Pancreas (tissue), 10 donors: ENCODE measurements around the gene ZNF878. TPM values are rescaled to one million over a fixed set of nuclear protein-coding genes. Genes with fewer than 3 reads are reported as not detected.

ENCODE experiments used
- ATAC-seq, 4 donors: fragments of 200-7000 bp; cut with Tn5 transposase; one replicate each; pipeline versions ENCODE4 v1.8.0 to v1.9.1; 2020; ENCODE audit warnings: mild to moderate bottlenecking in 4 of 4, moderate library complexity in 4 of 4
- DNase-seq, 6 donors: peaks; one replicate each; pipeline ENCODE4 v3.0.0-alpha.2; 2020
- FAIRE-seq: peaks from 2 replicates; lab custom pipeline; 2012; peaks lifted over from hg19 to GRCh38; lab: Jason Lieb, UNC
- H3K27ac ChIP-seq, 4 donors: fragments of 200-600 bp; sonication (generic); 1 replicate in 3 of 4; 2 replicates in 1 of 4; pipeline versions ENCODE4 v1.5.0 to v1.8.0; 2020
- H3K27me3 ChIP-seq, 4 donors: fragments of 200-600 bp; one replicate each; pipeline ENCODE4 v1.8.0; 2021
- H3K36me3 ChIP-seq, 3 donors: fragments of 200-600 bp; sonication (generic) in 1 of 3; one replicate each; pipeline versions ENCODE4 v1.5.0 to v1.8.0; 2020 to 2021
- H3K4me1 ChIP-seq, 3 donors: fragments of 200-600 bp; one replicate each; pipeline ENCODE4 v1.8.0; 2021
- H3K4me3 ChIP-seq, 4 donors: fragments of 200-600 bp; sonication (generic) in 2 of 4; one replicate each; pipeline versions ENCODE4 v1.5.0 to v1.8.0; 2020 to 2021
- H3K9me3 ChIP-seq, 4 donors: fragments of 200-600 bp; one replicate each; pipeline ENCODE4 v1.8.0; 2021
- CTCF ChIP-seq, 4 donors: fragments of 200-600 bp; sonication (generic) in 3 of 4; IDR thresholded peaks; one replicate each; pipeline versions ENCODE4 v1.5.0 to v1.8.0; 2021; ENCODE audit warnings: antibody characterized with exemption in 4 of 4
- WGBS, 2 donors: extraction: QIAGEN DNeasy Blood & Tissue Kit; methylation state at CpG; one replicate each; pipeline ENCODE4 v1.1.7; 2013; 5-methylcytosine and 5-hydroxymethylcytosine counted together
- intact Hi-C, 3 donors: fragments of 100-400 bp; cut with DNase I; formaldehyde crosslinking; loops; one replicate each; pipeline versions ENCODE4 v1.11.1 to v1.14.2; 2022
- polyA plus RNA-seq, 2 donors: library from polyadenylated mRNA; stranded (reverse); fragments of 200-250 nt; gene quantifications; one replicate each; pipeline ENCODE4 v1.2.3, GENCODE V29; 2013
- total RNA-seq, 6 donors: library from RNA; stranded (reverse); fragmentation: NEBNext Ultra II Directional in 4 of 6; extraction: Animal tissue kit (Norgen Biotek cat#: 25700) in 4 of 6; gene quantifications; one replicate each; pipeline versions ENCODE4 v1.2.1 to v1.2.4, GENCODE V29; 2021 to 2023
- donor health status: healthy with polysubstance abuse.
- donor health status: DM: no; HTN: no; CAD: no; lungs with moderate emphysema.
- donor health status: DM: no; HTN: no; CAD: no.
- donor health status: control.
- donor health status: control.
- donor health status: Bipolar disorder and iron deficiency.
- donor health status: DM: yes; HTN: yes; CAD: no.
- donor health status: DM: no; HTN: no; CAD: no.
- donor health status: DM: no; HTN: no; CAD: no.
- donor health status: DM: yes; HTN: yes; CAD: no.

The ZNF878 gene
- total and polyA plus RNA-seq, 8 donors, result 0.19 to 0.87 (median 0.31) TPM

- no peak overlapping the region for H3K4me3 ChIP-seq
- 83% methylated on average over 9 of the region's 9 CpGs for WGBS, 2 donors
- ATAC-seq (no peak), FAIRE-seq (no peak), DNase-seq (no peak)
- no peaks in the 10 kb centered on the region for H3K4me1 ChIP-seq
- intact Hi-C loops, result no loop called here
- H3K27me3 ChIP-seq, result no peaks in the 10 kb centered on the region
- no peak for TF ChIP-seq CTCF (IDR thresholded peaks at IDR 0.05)
- no peaks in the 10 kb centered on the region for H3K36me3 ChIP-seq
- no peaks in the 10 kb centered on the region for H3K9me3 ChIP-seq
- no peak overlapping the region for H3K27ac ChIP-seq
Observed at GRCh38 chr19:12000152-12000981, 52.4 kb downstream of the ZNF878 start.

- WGBS, 2 donors, result 92 to 94% methylated on average over 1 of the region's 1 CpG
- FAIRE-seq (no peak), ATAC-seq (no peak)
Observed at GRCh38 chr19:11995174-11995573, 57.6 kb downstream of the ZNF878 start.

More at GRCh38 chr19:11995174-11995573, 57.6 kb downstream of the ZNF878 start:
- Histone ChIP-seq H3K9me3 (no peaks in the 10 kb centered on the region), H3K4me3 (no peak overlapping the region), H3K4me1 (no peaks in the 10 kb centered on the region), H3K27me3 (no peaks in the 10 kb centered on the region), H3K27ac (no peak overlapping the region), H3K36me3 (no peaks in the 10 kb centered on the region)
- no peak for TF ChIP-seq CTCF (IDR thresholded peaks at IDR 0.05)
- intact Hi-C loops, result loop anchor here in 1 of 3 donors (10.0 kb wide), 2 partner anchors 120 to 200 kb away; partner anchors contain the start of gene ZNF491
- DNase-seq, result no peak

Other genes with a start within 250 kb of the ZNF878 start
- 1 to 10 TPM; 4.1 to 8.7 (median 6.7) TPM for gene ZNF440, start 238.7 kb downstream of the ZNF878 start, total RNA-seq
- gene ZNF440, start 238.7 kb downstream of the ZNF878 start, polyA plus RNA-seq, result 1 to 10 TPM; 5.1 to 6.3 TPM
- 1 to 10 TPM; 2.2 to 8.0 (median 2.8) TPM for gene ZNF439, start 204.2 kb downstream of the ZNF878 start, total RNA-seq
- 1 to 10 TPM; 7.4 to 7.5 TPM for gene ZNF439, start 204.2 kb downstream of the ZNF878 start, polyA plus RNA-seq
- gene ZNF69, start 165.2 kb downstream of the ZNF878 start, total RNA-seq, result 10 to 100 TPM in 1 of 6 donors, 1 to 10 TPM in 5; 4.4 to 13.6 (median 6.4) TPM
- 10 to 100 TPM; 10.1 to 13.8 TPM for gene ZNF69, start 165.2 kb downstream of the ZNF878 start, polyA plus RNA-seq
- gene ZNF700, start 127.9 kb downstream of the ZNF878 start, total RNA-seq, result 10 to 100 TPM in 1 of 6 donors, 1 to 10 TPM in 5; 6.5 to 10.9 (median 7.7) TPM
- 10 to 100 TPM; 14.9 to 22.7 TPM for gene ZNF700, start 127.9 kb downstream of the ZNF878 start, polyA plus RNA-seq
- gene ZNF763, start 87.9 kb downstream of the ZNF878 start, total RNA-seq, result 1 to 10 TPM; 1.5 to 4.5 (median 2.4) TPM
- 1 to 10 TPM; 3.6 to 5.9 TPM for gene ZNF763, start 87.9 kb downstream of the ZNF878 start, polyA plus RNA-seq
- gene ZNF433, start 17.3 kb downstream of the ZNF878 start, total RNA-seq, result 1 to 10 TPM; 3.7 to 6.5 (median 4.4) TPM
- 1 to 10 TPM; 7.1 to 9.9 TPM for gene ZNF433, start 17.3 kb downstream of the ZNF878 start, polyA plus RNA-seq
- 10 to 100 TPM in 1 of 6 donors, 1 to 10 TPM in 5; 4.4 to 12.4 (median 5.7) TPM for gene ZNF844, start 11.8 kb upstream of the ZNF878 start, total RNA-seq
- 1 to 10 TPM; 2.1 to 3.0 TPM for gene ZNF844, start 11.8 kb upstream of the ZNF878 start, polyA plus RNA-seq
- 1 to 10 TPM in 3 of 6 donors, under 1 TPM in 3; 0.63 to 3.3 (median 1.4) TPM for gene ZNF20, start 87.4 kb upstream of the ZNF878 start, total RNA-seq
- gene ZNF20, start 87.4 kb upstream of the ZNF878 start, polyA plus RNA-seq, result 1 to 10 TPM; 2.2 to 2.8 TPM
- gene ZNF625, start 103.8 kb upstream of the ZNF878 start, total RNA-seq, result 1 to 10 TPM; 1.9 to 4.3 (median 2.7) TPM
- gene ZNF625, start 103.8 kb upstream of the ZNF878 start, polyA plus RNA-seq, result 1 to 10 TPM; 1.3 to 1.4 TPM
- gene ZNF136, start 110.1 kb upstream of the ZNF878 start, total RNA-seq, result 1 to 10 TPM; 2.1 to 5.8 (median 4.9) TPM
- 1 to 10 TPM; 2.0 to 4.5 TPM for gene ZNF136, start 110.1 kb upstream of the ZNF878 start, polyA plus RNA-seq
- 10 to 100 TPM in 1 of 6 donors, 1 to 10 TPM in 5; 5.7 to 10.2 (median 7.9) TPM for gene ZNF44, start 241.9 kb upstream of the ZNF878 start, total RNA-seq
- gene ZNF44, start 241.9 kb upstream of the ZNF878 start, polyA plus RNA-seq, result 10 to 100 TPM in 1 of 2 donors, 1 to 10 TPM in 1; 8.1 to 14.2 TPM